ENCODE results near the gene RNASE13.
"Not testable (repeated sequence)": the region's sequence is repeated elsewhere in the genome, so short reads cannot be mapped to it uniquely, and the experiment has no call there.

RNASE13 gene

GRCh38 chr14:20997115-20997514 lies 37.5 kb downstream of the RNASE13 start:
- no peak for TF ChIP-seq CTCF (IDR thresholded peaks at IDR 0.05; ENCODE audit: borderline replicate concordance, control extremely low read depth, extremely low read depth, insufficient read depth, missing control alignments)
- DNase-seq (ENCODE audit: low spot score), result no peak
- in situ Hi-C loops (cut with MboI; ENCODE audit: low sequenced_read_pairs, unreplicated experiment), result no loop called here

- no peak for TF ChIP-seq CTCF (IDR thresholded peaks at IDR 0.05; ENCODE audit: borderline replicate concordance, control extremely low read depth, extremely low read depth, insufficient read depth, missing control alignments)
- no peak for DNase-seq (ENCODE audit: low spot score)
- in situ Hi-C loops (cut with MboI; ENCODE audit: low sequenced_read_pairs, unreplicated experiment), result no loop called here
Observed at GRCh38 chr14:20996521-20996920, 38.1 kb downstream of the RNASE13 start.

GRCh38 chr14:20989787-20990600 lies 44.6 kb downstream of the RNASE13 start, which contains the start of gene METTL17:
Gene METTL17 (plus strand): TSS chr14:20989980. CDS start chr14:20990003, 23 bp downstream.
- no peak for TF ChIP-seq CTCF (IDR thresholded peaks at IDR 0.05; ENCODE audit: borderline replicate concordance, control extremely low read depth, extremely low read depth, insufficient read depth, missing control alignments)
- DNase-seq (ENCODE audit: low spot score), result peak; percentile 92
- in situ Hi-C loops (cut with MboI; ENCODE audit: low sequenced_read_pairs, unreplicated experiment), result no loop called here

- no peak for DNase-seq (ENCODE audit: low spot score)
- no peak for TF ChIP-seq CTCF (IDR thresholded peaks at IDR 0.05; ENCODE audit: borderline replicate concordance, control extremely low read depth, extremely low read depth, insufficient read depth, missing control alignments)
- in situ Hi-C loops (cut with MboI; ENCODE audit: low sequenced_read_pairs, unreplicated experiment), result no loop called here
Observed at GRCh38 chr14:20989471-20989786, 45.2 kb downstream of the RNASE13 start.

- no peak for TF ChIP-seq CTCF (IDR thresholded peaks at IDR 0.05; ENCODE audit: borderline replicate concordance, control extremely low read depth, extremely low read depth, insufficient read depth, missing control alignments)
- in situ Hi-C loops (cut with MboI; ENCODE audit: low sequenced_read_pairs, unreplicated experiment), result no loop called here
- DNase-seq (ENCODE audit: low spot score), result no peak
Observed at GRCh38 chr14:20988717-20989470, 45.7 kb downstream of the RNASE13 start.

- TF ChIP-seq CTCF (IDR thresholded peaks at IDR 0.05; ENCODE audit: borderline replicate concordance, control extremely low read depth, extremely low read depth, insufficient read depth, missing control alignments), result no peak
- no peak for DNase-seq (ENCODE audit: low spot score)
- in situ Hi-C loops (cut with MboI; ENCODE audit: low sequenced_read_pairs, unreplicated experiment), result no loop called here
Observed at GRCh38 chr14:20986811-20987210, 47.8 kb downstream of the RNASE13 start.

- in situ Hi-C loops (cut with MboI; ENCODE audit: low sequenced_read_pairs, unreplicated experiment), result not testable (repeated sequence)
Observed at GRCh38 chr14:20985650-20986049, 49.0 kb downstream of the RNASE13 start.

More at GRCh38 chr14:20985650-20986049, 49.0 kb downstream of the RNASE13 start:
- DNase-seq (ENCODE audit: low spot score), result not testable (repeated sequence)

Measured in GM13976 (cell line).